Endothelial cell of umbilical vein (primary cell): Measurements from ENCODE around the gene NTN5. TPM values are rescaled to one million over a fixed set of nuclear protein-coding genes. Genes with fewer than 3 reads are reported as not detected.

Experiments used
- BruUV-seq: library from RNA; stranded (reverse); fragments of 400-500 nt; replicated peaks from 2 replicates; lab custom pipeline; 2021; lab: Mats Ljungman, UMichigan
- CTCF ChIA-PET: fragments of 300-600, 350-600 bp; sonication (Branson Sonifier 250); formaldehyde crosslinking; loops from one replicate; lab custom pipeline; 2021; ENCODE audit warnings: antibody characterized with exemption, inconsistent platforms; lab: Charles Lee
- POLR2A ChIA-PET: fragments of 300-600, 350-600 bp; sonication (Branson Sonifier 250); formaldehyde crosslinking; loops from one replicate; lab custom pipeline; 2021; ENCODE audit warnings: antibody characterized with exemption, inconsistent platforms; lab: Charles Lee
- DNase-seq: peaks from one replicate; pipeline ENCODE4 v3.0.0-alpha.2; 2011; ENCODE audit warnings: low read depth, low spot score
- FAIRE-seq: peaks from 2 replicates; lab custom pipeline; 2011; peaks lifted over from hg19 to GRCh38; lab: Jason Lieb, UNC
- H2AFZ ChIP-seq: 2 replicates; pipeline ENCODE4 v1.6.0; 2012; ENCODE audit warnings: low read depth, low read length, control low read depth, inconsistent platforms
- H3K27ac ChIP-seq: 2 replicates; pipeline ENCODE4 v1.5.1; 2011; ENCODE audit warnings: low read depth, mild to moderate bottlenecking, control low read depth, low read length, moderate library complexity; ENCODE audit not compliant: insufficient read depth
- H3K27me3 ChIP-seq, 2 experiments: 2 replicates each; pipeline versions ENCODE4 v1.6.0 to v1.6.1; 2011; ENCODE audit warnings: low read length in 2 of 2, mixed read lengths in 1 of 2; ENCODE audit not compliant: control insufficient read depth in 2 of 2, insufficient read depth in 2 of 2
- H3K36me3 ChIP-seq, 2 experiments: 2 replicates in 1 of 2; 3 replicates in 1 of 2; pipeline ENCODE4 v1.5.1; 2011; ENCODE audit warnings: low read length in 2 of 2, mild to moderate bottlenecking in 1 of 2, moderate library complexity in 1 of 2; ENCODE audit not compliant: control insufficient read depth in 2 of 2, insufficient read depth in 2 of 2; ENCODE audit errors: extremely low read depth in 1 of 2
- H3K4me1 ChIP-seq: 3 replicates; pipeline ENCODE4 v1.5.1; 2011; ENCODE audit warnings: mild to moderate bottlenecking, low read length; ENCODE audit not compliant: control insufficient read depth, insufficient read depth; ENCODE audit errors: extremely low read depth
- H3K4me2 ChIP-seq: 2 replicates; pipeline ENCODE4 v1.6.1; 2011; ENCODE audit warnings: low read length, control low read depth, mixed read lengths; ENCODE audit not compliant: insufficient read depth
- H3K4me3 ChIP-seq, 3 experiments: fragments of 200-600 bp in 1 of 3; sonication (generic), shearing (Covaris generic) in 1 of 3; replicated peaks in 1 of 3; 2 replicates each; pipeline ENCODE4 v1.5.1; 2011 to 2016; ENCODE audit warnings: control low read depth in 3 of 3, low read length in 3 of 3, mild to moderate bottlenecking in 2 of 3, inconsistent platforms in 1 of 3, low read depth in 1 of 3, moderate library complexity in 1 of 3; ENCODE audit not compliant: insufficient read depth in 1 of 3
- H3K79me2 ChIP-seq: 2 replicates; pipeline ENCODE4 v1.6.0; 2012; ENCODE audit warnings: low read length, inconsistent platforms; ENCODE audit not compliant: control insufficient read depth, insufficient read depth
- H3K9ac ChIP-seq: replicated peaks from 2 replicates; pipeline ENCODE3; 2011; ENCODE audit warnings: low read length, control low read depth; ENCODE audit not compliant: insufficient read depth; ENCODE audit errors: extremely low read depth
- H3K9me1 ChIP-seq: replicated peaks from 3 replicates; pipeline ENCODE4 v1.6.0; 2011; ENCODE audit warnings: mild to moderate bottlenecking, low read length; ENCODE audit not compliant: control insufficient read depth, insufficient read depth; ENCODE audit errors: extremely low read depth
- H3K9me3 ChIP-seq: replicated peaks from 2 replicates; pipeline ENCODE4 v1.5.1; 2012; ENCODE audit warnings: low read length, inconsistent platforms; ENCODE audit not compliant: control insufficient read depth, insufficient read depth
- H4K20me1 ChIP-seq: replicated peaks from 2 replicates; pipeline ENCODE3; 2011; ENCODE audit warnings: mild to moderate bottlenecking, low read length; ENCODE audit not compliant: control insufficient read depth, insufficient read depth; ENCODE audit errors: extremely low read depth
- CTCF ChIP-seq, 2 donors: IDR thresholded peaks; 1 replicate in 1 of 2; 2 replicates in 1 of 2; pipeline ENCODE4 v1.5.1; 2011; ENCODE audit warnings: low read length in 2 of 2, mild to moderate bottlenecking in 2 of 2, moderate library complexity in 2 of 2, control low read depth in 1 of 2, inconsistent platforms in 1 of 2, low read depth in 1 of 2; ENCODE audit not compliant: insufficient read depth in 1 of 2; ENCODE audit errors: extremely low read depth in 1 of 2
- EZH2 ChIP-seq: IDR thresholded peaks from 2 replicates; pipeline ENCODE4 v1.6.1; 2012; ENCODE audit warnings: borderline replicate concordance, low read depth, mild to moderate bottlenecking, moderate library complexity, low read length, inconsistent platforms; ENCODE audit not compliant: severe bottlenecking
- FOS ChIP-seq: IDR thresholded peaks from 2 replicates; pipeline ENCODE4 v1.6.1; 2011; ENCODE audit warnings: mild to moderate bottlenecking, low read length, moderate library complexity, borderline replicate concordance; ENCODE audit not compliant: insufficient read depth
- GATA2 ChIP-seq: IDR thresholded peaks from 2 replicates; pipeline ENCODE4 v1.7.0; 2011; ENCODE audit warnings: low read depth, mild to moderate bottlenecking, moderate library complexity, mixed read lengths, low read length; ENCODE audit not compliant: insufficient read length, insufficient read depth
- JUN ChIP-seq: IDR thresholded peaks from 2 replicates; pipeline ENCODE4 v1.6.1; 2011; ENCODE audit warnings: borderline replicate concordance, low read depth; ENCODE audit not compliant: insufficient read length, insufficient read depth
- MAX ChIP-seq: IDR thresholded peaks from 2 replicates; pipeline ENCODE4 v1.6.1; 2011; ENCODE audit not compliant: insufficient read depth, insufficient read length
- MYC ChIP-seq: IDR thresholded peaks from one replicate; pipeline ENCODE4 v1.6.1; 2011; ENCODE audit warnings: mild to moderate bottlenecking, low read depth, low read length
- POLR2A ChIP-seq: IDR thresholded peaks from 2 replicates; pipeline ENCODE4 v1.6.1; 2012; ENCODE audit warnings: low read depth, mild to moderate bottlenecking, control low read depth, low read length
- POLR2AphosphoS5 ChIP-seq: IDR thresholded peaks from 2 replicates; pipeline ENCODE4 v1.6.1; 2012; ENCODE audit warnings: low read depth, mild to moderate bottlenecking, control low read depth, low read length, moderate library complexity; ENCODE audit not compliant: insufficient read depth
- dilution Hi-C: fragments of 300-500 bp; cut with MboI; formaldehyde crosslinking; loops from one replicate; pipeline ENCODE4 v1.15.0; 2019; ENCODE audit warnings: low sequenced_read_pairs; ENCODE audit not compliant: extremely low pct_ligation_motif_present
- intact Hi-C: fragments of 100-400 bp; cut with micrococcal nuclease; formaldehyde crosslinking; loops from one replicate; pipeline ENCODE4 v1.10.0; 2022
- polyA plus RNA-seq, 4 experiments: library from polyadenylated mRNA; depleted of rRNA in 3 of 4; stranded (reverse) in 3 of 4; unstranded in 1 of 4; fragments of >200 nt; gene quantifications; 2 replicates each; pipeline versions ENCODE4 v1.2.1 to v1.2.3, GENCODE V29; 2011 to 2012; ENCODE audit warnings: missing spikeins in 1 of 4
- total RNA-seq: library from RNA; stranded (reverse); gene quantifications from 2 replicates; pipeline ENCODE4 v1.2.3, GENCODE V29; 2021

Gene NTN5
- total and polyA plus RNA-seq, 2 donors (not counting 3 experiments of a cell fraction or from before 2014, with no cell fraction given): 0.11 TPM; not detected in 1

- no peak for DNase-seq
Observed at GRCh38 chr19:48722196-48722708, 49.4 kb upstream of the NTN5 start.

More at GRCh38 chr19:48722196-48722708, 49.4 kb upstream of the NTN5 start:
- peak; percentile 44 for FAIRE-seq
- no peak for TF ChIP-seq EZH2
- no peak for TF ChIP-seq MAX
- TF ChIP-seq FOS: no peak
- no peak for TF ChIP-seq MYC
- no peak for TF ChIP-seq GATA2
- TF ChIP-seq POLR2AphosphoS5: no peak
- no peak for TF ChIP-seq POLR2A
- TF ChIP-seq CTCF (IDR thresholded peaks at IDR 0.05; ENCODE audit: extremely low read depth in 1 of 2, insufficient read depth in 1 of 2, low read depth in 1 of 2, low read length in 2 of 2): no peak
- TF ChIP-seq JUN: no peak
- no peak overlapping the region for H3K4me2 ChIP-seq
- H3K4me3 ChIP-seq: no peak overlapping the region
- no peak overlapping the region for H3K9ac ChIP-seq
- H3K27me3 ChIP-seq: no peaks in the 10 kb centered on the region
- dilution Hi-C loops (no loop called here), intact Hi-C loops (no loop called here)
- H4K20me1 ChIP-seq: no peaks in the 10 kb centered on the region
- H3K9me3 ChIP-seq: no peaks in the 10 kb centered on the region
- no peaks in the 10 kb centered on the region for H3K9me1 ChIP-seq
- H3K4me1 ChIP-seq: peaks cover 30% of the 10 kb centered on the region
- no peaks in the 10 kb centered on the region for H3K79me2 ChIP-seq
- no TSS peak for BruUV-seq
- ChIA-PET POLR2A (no interaction called here), CTCF (no interaction called here)
- no peak overlapping the region for H2AFZ ChIP-seq
- H3K27ac ChIP-seq: no peak overlapping the region
- peaks cover 5 to 25% of the 10 kb centered on the region in 2 experiments for H3K36me3 ChIP-seq
